GOT3 (cell line): ENCODE data around the gene EIF4G1.
"Not testable (repeated sequence)": the region's sequence is repeated elsewhere in the genome, so short reads cannot be mapped to it uniquely, and the experiment has no call there.

Experiments used
- DNase-seq: peaks from one replicate; lab custom pipeline; 2025; ENCODE audit warnings: mixed read lengths; lab: John Stamatoyannopoulos, UW

The EIF4G1 gene

GRCh38 chr3:184314363-184314699 lies at the start of gene EIF4G1:
Gene EIF4G1 (plus strand): TSS chr3:184314606. CDS start chr3:184315797, 1,191 bp downstream.
- peak; percentile 92 for DNase-seq

GRCh38 chr3:184267249-184267648 lies 47.2 kb upstream of the EIF4G1 start:
- DNase-seq = not testable (repeated sequence)

- no peak for DNase-seq
Measured at GRCh38 chr3:184272269-184272668, 42.1 kb upstream of the EIF4G1 start.

- DNase-seq = no peak
Measured at GRCh38 chr3:184275381-184275701, 39.1 kb upstream of the EIF4G1 start.

- DNase-seq = no peak
Measured at GRCh38 chr3:184275961-184276910, 38.2 kb upstream of the EIF4G1 start, which contains the start of gene ECE2. Gene ECE2 (plus strand): TSS chr3:184276022. CDS start chr3:184276154, 132 bp downstream.

- no peak for DNase-seq
Measured at GRCh38 chr3:184277366-184277765, 37.0 kb upstream of the EIF4G1 start.

- DNase-seq = no peak
Measured at GRCh38 chr3:184282941-184283340, 31.5 kb upstream of the EIF4G1 start.

- no peak for DNase-seq
Measured at GRCh38 chr3:184283681-184284080, 30.7 kb upstream of the EIF4G1 start.

GRCh38 chr3:184284696-184285095 lies 29.7 kb upstream of the EIF4G1 start:
- DNase-seq = no peak

- DNase-seq = no peak
Measured at GRCh38 chr3:184289426-184289938, 24.9 kb upstream of the EIF4G1 start.

- DNase-seq = no peak
Measured at GRCh38 chr3:184290331-184290730, 24.1 kb upstream of the EIF4G1 start.

- no peak for DNase-seq
Measured at GRCh38 chr3:184291044-184291737, 23.2 kb upstream of the EIF4G1 start.

GRCh38 chr3:184291738-184292445 lies 22.5 kb upstream of the EIF4G1 start:
- DNase-seq = no peak

GRCh38 chr3:184295771-184296170 lies 18.6 kb upstream of the EIF4G1 start:
- DNase-seq = no peak

- DNase-seq = no peak
Measured at GRCh38 chr3:184296616-184297015, 17.8 kb upstream of the EIF4G1 start.

- peak; percentile 98 for DNase-seq
Measured at GRCh38 chr3:184298759-184299487, 15.5 kb upstream of the EIF4G1 start, which contains the start of gene PSMD2. Gene PSMD2 (plus strand): TSS chr3:184299241. CDS start chr3:184299267, 26 bp downstream.

- no peak for DNase-seq
Measured at GRCh38 chr3:184299488-184300377, 14.7 kb upstream of the EIF4G1 start.

GRCh38 chr3:184300378-184300720 lies 14.1 kb upstream of the EIF4G1 start:
- DNase-seq = no peak

- no peak for DNase-seq
Measured at GRCh38 chr3:184305577-184305976, 8.8 kb upstream of the EIF4G1 start.

- DNase-seq = no peak
Measured at GRCh38 chr3:184306341-184306972, 7.9 kb upstream of the EIF4G1 start.
